ENCODE results near the gene RAB3IL1.

RAB3IL1 gene

GRCh38 chr11:61889831-61890230 is 27.5 kb downstream of the RAB3IL1 start:
- TF ChIP-seq CTCF (IDR thresholded peaks at IDR 0.05; ENCODE audit: insufficient read depth, missing control alignments): no peak
- FAIRE-seq: no peak
- DNase-seq (ENCODE audit: insufficient read length, low spot score): no peak

- DNase-seq (ENCODE audit: insufficient read length, low spot score) (no peak), FAIRE-seq (no peak)
- TF ChIP-seq CTCF (IDR thresholded peaks at IDR 0.05; ENCODE audit: insufficient read depth, missing control alignments): no peak
These were observed 28.8 kb downstream of the RAB3IL1 start for GRCh38 chr11:61888590-61888989.

- DNase-seq (ENCODE audit: insufficient read length, low spot score) (no peak), FAIRE-seq (no peak)
- TF ChIP-seq CTCF (IDR thresholded peaks at IDR 0.05; ENCODE audit: insufficient read depth, missing control alignments): no peak
These were observed 29.4 kb downstream of the RAB3IL1 start for GRCh38 chr11:61887839-61888494.

GRCh38 chr11:61886643-61887042 is 30.7 kb downstream of the RAB3IL1 start:
- FAIRE-seq (no peak), DNase-seq (ENCODE audit: insufficient read length, low spot score) (no peak)
- TF ChIP-seq CTCF (IDR thresholded peaks at IDR 0.05; ENCODE audit: insufficient read depth, missing control alignments): no peak

GRCh38 chr11:61885784-61886580 is 31.4 kb downstream of the RAB3IL1 start:
- DNase-seq (ENCODE audit: insufficient read length, low spot score) (no peak), FAIRE-seq (no peak)
- TF ChIP-seq CTCF (IDR thresholded peaks at IDR 0.05; ENCODE audit: insufficient read depth, missing control alignments): no peak

GRCh38 chr11:61885166-61885778 is 32.1 kb downstream of the RAB3IL1 start:
- DNase-seq (ENCODE audit: insufficient read length, low spot score): no peak
- FAIRE-seq: no peak

More at GRCh38 chr11:61885166-61885778, 32.1 kb downstream of the RAB3IL1 start:
- no peak for TF ChIP-seq CTCF (IDR thresholded peaks at IDR 0.05; ENCODE audit: insufficient read depth, missing control alignments)

Data from D721Med (cell line).